NCI-H748 treated with DMSO at 0.1 percent for 48 hours (cell line): Measurements from ENCODE around the gene SIGLEC10.

ENCODE experiments used
- DNase-seq: peaks from one replicate; lab custom pipeline; 2025; lab: John Stamatoyannopoulos, UW

The SIGLEC10 gene

GRCh38 chr19:51365211-51365964, 52.1 kb downstream of the SIGLEC10 start:
- no peak for DNase-seq

GRCh38 chr19:51364200-51365106, 53.0 kb downstream of the SIGLEC10 start:
- no peak for DNase-seq

GRCh38 chr19:51361239-51361638, 56.2 kb downstream of the SIGLEC10 start:
- no peak for DNase-seq
